HG02623 (cell line): ENCODE measurements around the gene LETMD1.
"Not testable (repeated sequence)": the region's sequence is repeated elsewhere in the genome, so short reads cannot be mapped to it uniquely, and the experiment has no call there.

Experiments used
- ATAC-seq: cut with Tn5 transposase; IDR thresholded peaks from one replicate; pipeline ENCODE4 v1.9.1; 2021; ENCODE audit warnings: moderate library complexity; ENCODE audit not compliant: unreplicated experiment

The LETMD1 gene

GRCh38 chr12:51047655-51048540 lies at the start of gene LETMD1:
Gene LETMD1 (plus strand): TSS chr12:51048327. CDS start chr12:51048357, 30 bp downstream.
- ATAC-seq, result peak; percentile 97

- ATAC-seq, result no peak
These were observed 49.0 kb upstream of the LETMD1 start for GRCh38 chr12:50999093-50999492.

- ATAC-seq, result no peak
These were observed 47.9 kb upstream of the LETMD1 start for GRCh38 chr12:51000245-51000644.

GRCh38 chr12:51001799-51002198 lies 46.3 kb upstream of the LETMD1 start:
- ATAC-seq, result no peak

GRCh38 chr12:51004504-51004903 lies 43.6 kb upstream of the LETMD1 start:
- no peak for ATAC-seq

GRCh38 chr12:51005030-51005429 lies 43.1 kb upstream of the LETMD1 start:
- ATAC-seq, result no peak

- ATAC-seq, result no peak
These were observed 42.5 kb upstream of the LETMD1 start for GRCh38 chr12:51005671-51006070.

GRCh38 chr12:51008329-51009055 lies 39.6 kb upstream of the LETMD1 start:
- ATAC-seq, result no peak

- ATAC-seq, result no peak
These were observed 39.1 kb upstream of the LETMD1 start for GRCh38 chr12:51009056-51009440.

- ATAC-seq, result no peak
These were observed 36.2 kb upstream of the LETMD1 start for GRCh38 chr12:51011955-51012354.

GRCh38 chr12:51012570-51013236 lies 35.4 kb upstream of the LETMD1 start:
- ATAC-seq, result no peak

- ATAC-seq, result no peak
These were observed 34.7 kb upstream of the LETMD1 start for GRCh38 chr12:51013441-51013840.

GRCh38 chr12:51014467-51014866 lies 33.7 kb upstream of the LETMD1 start:
- ATAC-seq, result not testable (repeated sequence)

GRCh38 chr12:51017452-51017851 lies 30.7 kb upstream of the LETMD1 start:
- ATAC-seq, result no peak

- ATAC-seq, result no peak
These were observed 29.2 kb upstream of the LETMD1 start for GRCh38 chr12:51018956-51019355.

GRCh38 chr12:51019927-51020326 lies 28.2 kb upstream of the LETMD1 start:
- no peak for ATAC-seq

- no peak for ATAC-seq
These were observed 27.5 kb upstream of the LETMD1 start for GRCh38 chr12:51020448-51021182.

GRCh38 chr12:51021694-51022093 lies 26.4 kb upstream of the LETMD1 start:
- ATAC-seq, result no peak

GRCh38 chr12:51023625-51024382 lies 24.3 kb upstream of the LETMD1 start:
- ATAC-seq, result no peak

- no peak for ATAC-seq
These were observed 22.7 kb upstream of the LETMD1 start for GRCh38 chr12:51025338-51025835.
